Hematopoietic multipotent progenitor cell treated with erythropoietin and hydrocortisone succinate and interleukin-3 and kit ligand, for 17 days (in vitro differentiated cells): Measurements from ENCODE around the gene R3HDM1.
"Not testable (repeated sequence)": the region's sequence is repeated elsewhere in the genome, so short reads cannot be mapped to it uniquely, and the experiment has no call there.

ENCODE experiments used
- DNase-seq: peaks from one replicate; pipeline ENCODE4 v3.0.0-alpha.2; 2015; ENCODE audit warnings: low spot score

The R3HDM1 gene

DNA sequence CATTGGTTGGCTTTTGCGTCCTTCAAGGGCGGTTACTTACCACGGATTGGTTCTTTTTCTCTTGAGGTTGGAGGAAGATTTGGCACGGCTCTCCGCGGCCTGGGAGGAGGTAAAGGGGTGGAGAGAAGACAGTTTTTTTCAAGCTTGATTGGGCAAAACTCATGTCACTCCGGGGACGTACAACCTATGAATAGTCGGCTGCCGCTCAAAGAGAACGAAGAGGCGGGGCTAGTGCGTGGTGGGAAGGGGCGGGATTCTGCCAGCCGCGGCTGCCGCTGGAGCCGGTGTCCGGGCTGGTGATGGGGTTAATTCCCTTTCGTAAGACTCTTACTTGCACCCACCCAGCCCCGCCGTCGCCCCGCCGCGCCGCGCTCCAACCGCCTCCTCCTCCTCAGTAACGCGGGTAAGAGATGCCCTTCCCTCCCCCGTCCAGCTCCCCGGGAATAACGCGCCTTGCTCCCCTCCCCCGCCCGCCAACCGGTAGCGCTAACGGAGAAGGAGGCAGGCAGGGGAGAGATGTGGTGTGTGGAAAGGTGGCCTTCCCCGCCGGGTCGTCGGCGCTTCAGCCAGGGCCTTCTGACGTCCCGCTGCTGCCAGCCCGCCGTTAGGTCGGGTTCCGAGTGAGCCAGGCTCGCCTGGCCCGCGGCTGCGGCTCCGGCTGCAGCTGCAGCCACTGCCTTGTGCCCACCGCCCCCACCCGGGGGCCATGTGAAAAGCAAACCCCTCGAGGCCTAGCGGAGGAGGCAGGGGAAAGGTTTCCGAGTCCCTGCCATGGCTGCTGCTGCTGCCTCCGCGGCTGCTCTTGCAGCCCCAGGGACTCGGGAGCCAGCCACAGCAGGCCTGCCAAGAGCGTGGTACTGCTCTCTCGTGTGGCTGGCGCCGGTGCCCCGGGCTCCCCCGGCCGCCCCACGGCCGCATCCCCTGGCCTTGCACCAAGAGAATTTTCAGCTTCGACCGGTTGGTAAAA, at the start of gene R3HDM1:
Gene R3HDM1, plus strand, starts transcription at position 254 of the 967 bp plus-strand sequence. CDS start 73,362 bp downstream, outside the sequence.
- DNase-seq: peak; percentile 100

DNA sequence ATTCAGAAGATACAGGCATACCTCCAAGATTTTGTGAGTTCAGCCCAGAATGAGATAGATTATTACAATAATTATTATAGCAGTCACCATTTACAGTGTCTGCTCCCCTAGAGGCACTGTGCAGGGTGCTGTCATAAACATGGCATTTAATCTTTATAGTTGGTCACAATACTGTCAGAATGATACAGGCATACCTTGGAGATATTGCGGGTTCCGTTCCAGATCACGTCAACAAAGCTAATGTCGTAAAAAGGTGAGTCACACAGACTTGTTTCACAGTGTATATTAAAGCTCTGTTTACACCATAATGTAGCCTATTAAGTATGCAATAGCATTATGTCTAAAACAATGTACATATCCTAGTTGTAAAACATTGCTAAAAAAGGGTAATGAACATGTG, 45.8 kb upstream of the R3HDM1 start:
- no peak for DNase-seq

DNA sequence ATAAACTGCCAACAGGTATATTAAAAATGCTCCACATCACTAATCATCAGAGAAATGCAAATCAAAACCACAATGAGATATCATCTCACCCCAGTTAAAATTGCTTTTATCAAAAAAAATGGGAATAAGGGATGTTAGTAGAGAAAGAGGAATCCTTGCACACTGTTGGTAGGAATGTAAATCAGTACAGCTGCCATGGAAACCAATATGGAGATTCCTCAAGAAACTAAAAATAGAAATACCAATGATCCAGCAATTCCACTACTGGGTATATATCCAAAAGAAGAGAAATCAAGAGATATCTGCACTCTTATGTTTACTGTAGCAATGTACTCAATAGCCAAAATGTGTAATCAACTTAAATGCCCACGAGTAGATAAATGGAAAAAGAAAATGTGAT, 40.9 kb upstream of the R3HDM1 start:
- DNase-seq: no peak

DNA sequence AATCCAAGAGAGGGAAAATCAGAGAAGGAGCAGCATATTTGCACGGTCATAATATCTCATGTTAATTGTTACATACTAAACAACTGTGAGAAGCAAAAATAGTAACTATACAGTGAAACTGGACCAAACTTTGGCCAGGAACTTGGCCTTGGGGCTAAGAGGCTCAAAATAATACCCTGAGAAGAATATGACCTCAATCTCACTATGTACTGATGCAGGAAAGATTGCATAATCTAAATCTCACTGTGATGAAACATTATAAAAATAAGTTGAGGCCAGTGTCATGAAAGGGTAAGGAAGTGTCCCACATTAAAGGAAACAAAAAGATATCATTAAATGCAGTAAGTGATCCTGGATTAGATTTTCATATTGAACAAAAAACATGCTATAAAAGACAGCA, 36.8 kb upstream of the R3HDM1 start:
- DNase-seq: no peak

DNA sequence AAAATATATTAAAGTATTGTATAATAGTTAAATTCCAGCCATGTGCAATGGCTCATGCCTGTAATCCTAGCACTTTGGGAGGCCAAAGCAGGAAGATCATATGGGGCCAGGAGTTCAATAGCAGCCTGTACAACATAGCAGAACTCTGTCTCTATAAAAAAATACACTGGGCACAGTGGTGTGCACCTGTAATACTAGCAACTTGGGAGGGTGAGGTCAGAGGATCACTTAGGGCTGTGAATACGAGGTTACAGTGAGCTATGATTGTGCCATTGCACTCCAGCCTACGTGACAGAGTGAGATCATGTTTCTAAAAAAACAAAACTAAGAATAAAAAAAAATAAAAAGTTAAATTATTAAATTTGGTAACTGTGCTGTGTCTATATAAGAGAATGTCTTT, 36.4 kb upstream of the R3HDM1 start:
- no peak for DNase-seq

DNA sequence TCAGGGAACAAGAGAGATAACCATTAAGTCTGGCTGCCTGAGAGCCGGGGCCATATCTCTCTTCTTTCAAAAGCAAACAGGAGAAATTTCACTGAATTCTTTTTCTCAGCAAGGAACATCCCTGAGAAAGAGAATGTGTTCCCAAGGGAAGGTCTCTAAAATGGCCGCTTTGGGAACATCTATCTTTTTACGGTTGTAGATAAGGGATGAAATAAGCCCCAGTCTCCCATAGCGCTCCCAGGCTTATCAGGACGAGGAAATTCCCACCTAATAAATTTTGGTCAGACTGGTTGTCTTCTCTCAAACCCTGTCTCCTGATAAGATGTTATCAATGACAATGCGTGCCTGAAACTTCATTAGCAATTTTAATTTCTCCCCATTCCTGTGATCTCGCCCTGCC, 32.7 kb upstream of the R3HDM1 start:
- DNase-seq: not testable (repeated sequence)

DNA sequence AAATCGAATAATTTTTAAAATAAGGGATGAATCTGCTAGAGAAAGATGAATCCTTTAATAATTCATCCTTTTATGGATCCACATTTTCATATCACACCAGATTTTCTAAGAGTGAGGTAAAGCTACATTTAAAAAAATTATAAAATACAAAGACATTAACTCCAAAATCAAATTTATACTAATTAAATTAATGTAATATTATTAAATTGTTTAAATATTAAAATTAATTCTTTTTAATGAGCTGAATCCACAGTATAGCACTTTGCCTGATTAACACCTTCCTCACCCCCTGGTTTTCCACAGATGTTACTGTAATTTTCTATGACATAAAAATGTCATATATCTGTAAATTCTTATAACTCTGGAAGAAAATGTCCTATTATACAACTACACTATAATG, 26.5 kb upstream of the R3HDM1 start:
- no peak for DNase-seq

DNA sequence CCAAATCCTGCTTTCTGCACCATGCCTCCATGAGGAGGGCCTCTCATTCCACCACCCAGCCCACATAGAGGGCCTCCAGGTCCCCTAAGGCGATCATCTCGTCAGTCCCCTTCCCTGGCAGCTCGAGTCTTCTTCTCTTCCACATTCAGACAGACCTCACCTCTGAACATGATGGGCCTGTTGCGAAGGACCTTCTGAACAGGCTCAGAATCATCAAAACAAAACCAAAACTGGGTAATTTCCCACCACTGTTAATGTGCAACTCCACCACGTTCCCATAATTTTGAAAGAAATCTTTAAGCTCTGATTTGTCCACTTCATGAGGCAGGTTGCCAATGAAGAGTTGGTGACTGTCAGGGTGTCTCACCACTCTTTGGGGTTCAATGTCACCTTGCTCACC, 20.7 kb upstream of the R3HDM1 start:
- no peak for DNase-seq

DNA sequence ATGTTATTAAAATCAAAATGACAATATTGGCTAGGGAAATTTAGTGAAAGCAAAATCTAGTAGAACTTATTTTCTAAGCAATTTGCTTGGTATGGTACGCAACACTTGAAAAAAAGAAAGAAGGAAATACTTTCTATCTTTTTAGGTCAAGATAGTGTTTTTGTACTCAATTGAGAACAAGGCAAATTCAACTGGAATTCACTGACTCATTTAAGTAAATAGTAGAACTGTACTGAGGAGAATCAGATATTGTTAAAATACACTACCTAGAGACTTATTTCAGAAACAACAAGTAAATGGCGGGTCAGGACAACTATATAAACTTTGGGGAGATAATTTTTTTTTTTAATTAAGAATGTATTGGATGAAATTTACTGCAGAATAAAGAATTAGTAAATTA, 19.2 kb upstream of the R3HDM1 start:
- no peak for DNase-seq

DNA sequence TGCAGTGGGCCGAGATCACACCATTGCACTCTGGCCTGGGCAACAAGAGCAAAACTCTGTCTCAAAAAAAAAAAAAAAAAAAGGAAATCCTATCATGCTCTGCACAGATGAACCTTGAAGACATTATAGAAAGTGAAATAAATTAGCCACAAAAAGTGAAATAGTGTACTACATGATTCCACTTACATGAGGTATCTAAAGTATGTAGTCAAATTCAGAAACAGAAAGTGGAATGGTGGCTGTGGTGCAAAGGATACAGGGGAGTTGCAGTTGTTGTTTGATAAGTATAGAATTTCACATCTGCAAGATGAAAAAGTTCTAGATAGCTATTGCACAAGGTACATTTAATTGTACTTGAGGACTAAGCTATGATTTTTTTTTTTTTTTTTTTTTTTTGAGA, 5.5 kb upstream of the R3HDM1 start:
- DNase-seq: no peak

DNA sequence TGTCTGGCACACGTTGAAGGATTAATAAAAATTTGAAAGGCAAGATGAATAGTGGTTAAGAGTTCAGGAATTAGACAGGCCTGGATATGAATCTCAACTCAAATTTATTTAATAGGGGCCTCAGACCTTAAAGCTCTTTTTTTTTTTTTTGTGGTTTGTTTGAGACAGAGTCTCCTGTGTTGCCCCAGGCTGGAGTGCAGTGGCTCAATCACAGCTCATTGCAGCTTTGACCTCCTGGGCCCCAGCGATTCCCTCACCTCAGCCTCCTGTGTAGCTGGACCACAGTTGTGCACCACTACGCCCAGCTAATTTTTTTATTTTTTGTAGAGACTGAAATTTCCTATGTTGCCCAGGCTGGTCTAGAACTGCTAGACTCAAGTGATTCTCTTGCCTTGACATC, 3.3 kb upstream of the R3HDM1 start:
- no peak for DNase-seq

DNA sequence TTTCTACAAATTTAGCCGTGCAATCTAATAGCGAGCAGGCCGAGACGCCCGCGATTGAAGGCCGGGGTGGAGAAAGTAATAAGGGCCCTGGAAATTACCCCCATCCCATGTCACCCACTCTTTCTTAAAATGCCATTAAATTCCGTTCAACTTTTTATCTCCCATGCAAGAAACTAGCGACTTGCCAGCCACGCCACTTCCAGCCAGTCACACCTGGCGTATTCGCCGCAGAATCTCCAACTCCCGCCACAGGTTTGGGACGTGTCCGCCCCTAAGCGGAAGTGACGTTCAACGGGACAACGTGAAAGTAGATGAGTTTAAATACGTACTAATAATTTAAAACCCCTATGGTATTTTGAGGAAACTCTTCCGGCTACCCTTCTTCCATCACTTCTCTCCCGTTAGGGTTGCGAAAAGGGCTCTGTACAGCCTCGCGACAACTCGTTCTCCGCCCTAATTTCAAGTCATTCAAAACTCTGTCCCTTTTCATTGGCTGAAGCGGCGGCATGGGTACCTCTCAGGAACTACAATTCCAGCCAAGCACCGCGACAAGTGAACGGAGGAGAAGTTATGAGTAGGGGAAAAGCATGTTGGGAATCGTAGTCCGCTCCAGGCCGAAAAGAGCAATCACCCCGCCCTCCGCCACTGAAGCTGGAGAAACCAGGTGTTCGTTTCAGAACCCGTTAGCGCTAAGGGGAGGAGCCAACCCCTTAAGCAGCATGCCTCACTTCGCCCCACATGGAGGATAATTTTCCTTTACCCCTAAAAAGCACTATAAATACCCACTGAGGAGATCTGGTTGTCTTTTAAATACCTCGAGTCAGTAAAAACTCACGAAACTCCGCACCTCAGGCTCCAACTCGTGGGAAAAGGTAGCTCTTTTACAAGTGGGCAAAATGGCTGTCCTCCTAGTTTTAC, 712 bp upstream of the R3HDM1 start, which contains the start of gene ZRANB3:
Gene ZRANB3, minus strand, starts transcription at position 906 of the 918 bp plus-strand sequence.
- peak; percentile 90 for DNase-seq

DNA sequence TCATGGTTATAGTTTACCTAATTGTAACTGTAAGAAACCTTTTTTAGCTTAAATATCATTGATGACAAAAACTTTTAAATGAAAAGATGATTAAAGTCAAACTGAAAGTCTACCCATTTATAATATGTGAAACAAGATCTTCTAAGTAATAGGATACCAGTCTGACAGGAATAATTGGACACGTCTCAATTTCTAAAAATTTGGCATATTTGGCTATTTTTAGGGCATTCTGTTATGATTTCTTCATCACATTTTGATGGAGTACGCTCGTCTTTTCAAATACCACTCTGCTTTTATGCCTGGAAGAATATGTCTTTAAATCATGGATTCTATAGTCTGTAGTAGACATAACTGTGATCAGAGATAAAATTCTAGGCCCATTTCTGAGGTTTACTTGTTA, 1.3 kb downstream of the R3HDM1 start:
- DNase-seq: no peak

DNA sequence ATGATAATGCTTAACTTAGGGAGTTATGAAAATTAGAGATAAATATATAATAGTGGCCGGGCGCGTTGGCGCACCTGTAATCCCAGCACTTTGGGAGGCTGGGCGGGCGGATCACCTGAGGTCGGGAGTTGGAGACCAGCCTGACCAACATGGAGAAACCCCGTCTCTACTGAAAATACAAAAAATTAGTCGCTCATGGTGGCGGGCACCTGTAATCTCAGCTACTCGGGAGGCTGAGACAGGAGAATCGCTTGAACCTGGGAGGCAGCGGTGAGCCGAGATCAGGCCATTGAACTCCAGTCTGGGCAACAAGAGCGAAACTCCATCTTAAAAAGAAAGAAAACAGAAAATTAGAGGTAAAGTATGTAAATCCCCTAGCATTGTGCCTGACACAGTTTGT, 2.3 kb downstream of the R3HDM1 start:
- DNase-seq: not testable (repeated sequence)

DNA sequence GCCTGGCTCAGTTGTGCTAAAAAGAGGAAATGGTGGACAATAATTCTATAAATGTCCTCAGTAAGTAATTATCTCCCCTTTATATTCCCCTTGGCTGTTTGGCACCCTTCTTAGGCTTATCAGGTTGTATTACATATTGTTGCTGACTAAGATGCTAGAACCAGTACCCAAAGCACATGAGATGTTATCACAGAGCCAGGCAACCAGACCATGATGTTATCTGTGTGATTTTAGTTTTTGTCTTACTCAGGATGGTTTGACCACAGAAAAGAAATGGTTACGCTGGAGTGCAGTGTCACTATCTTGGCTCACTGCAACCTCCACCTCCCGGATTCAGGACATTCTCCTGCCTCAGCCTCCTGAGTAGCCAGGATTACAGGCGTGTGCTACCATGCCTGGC, 15.2 kb downstream of the R3HDM1 start:
- no peak for DNase-seq

DNA sequence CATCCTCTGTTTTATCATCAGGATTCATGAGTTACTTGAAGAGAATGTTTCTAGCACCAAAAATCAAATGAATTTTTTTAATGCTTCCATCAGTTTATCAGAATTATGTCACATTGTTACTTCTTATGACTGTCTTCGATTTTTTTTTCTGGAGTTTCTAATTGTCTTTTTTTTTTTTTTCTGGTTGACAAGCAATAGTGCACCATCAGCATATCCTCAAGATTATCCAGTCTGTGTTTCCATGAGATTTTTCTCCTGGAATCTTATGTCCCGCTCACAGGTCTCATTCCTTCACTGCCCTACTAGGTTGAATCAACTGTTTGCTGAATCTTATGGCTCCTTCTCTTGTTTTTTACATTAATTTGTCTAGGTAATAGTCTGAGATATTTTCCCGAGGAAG, 16.0 kb downstream of the R3HDM1 start:
- no peak for DNase-seq

DNA sequence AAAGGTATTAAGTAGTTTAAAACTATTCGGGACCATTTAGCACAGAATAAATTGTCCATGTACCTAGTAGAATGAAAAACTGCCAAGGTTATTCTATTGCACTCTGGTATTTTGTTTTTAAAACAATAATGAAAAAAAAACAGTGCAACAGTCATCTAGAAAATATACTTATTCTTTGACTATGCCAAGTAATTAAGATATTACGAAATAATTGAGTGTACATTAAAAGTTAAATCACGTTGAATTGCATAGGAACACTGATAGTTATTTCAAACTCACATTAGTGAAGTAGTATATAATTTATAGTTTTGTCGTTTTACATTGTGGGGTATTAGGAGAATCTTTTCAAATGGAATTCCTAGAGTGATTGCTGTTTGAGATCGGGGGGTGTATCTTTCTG, 20.1 kb downstream of the R3HDM1 start:
- no peak for DNase-seq

DNA sequence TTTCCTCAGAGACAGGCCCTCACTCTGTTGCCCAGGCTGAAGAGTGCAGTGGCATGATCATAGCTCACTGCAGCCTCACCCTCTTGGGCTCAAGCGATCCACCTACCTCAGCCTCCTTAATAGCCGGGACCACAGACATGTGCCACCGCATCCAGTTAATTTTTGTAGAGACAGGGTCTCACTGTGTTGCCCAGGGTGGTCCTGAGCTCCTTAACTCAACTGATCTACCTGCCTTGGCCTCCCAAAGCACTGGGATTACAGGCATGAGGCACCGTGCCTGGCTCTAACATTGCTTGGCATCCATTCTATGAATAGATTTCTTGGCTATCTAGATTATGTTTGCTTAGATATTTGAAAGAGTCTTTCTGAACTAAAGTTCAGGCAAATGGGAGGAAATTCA, 21.6 kb downstream of the R3HDM1 start:
- DNase-seq: no peak

DNA sequence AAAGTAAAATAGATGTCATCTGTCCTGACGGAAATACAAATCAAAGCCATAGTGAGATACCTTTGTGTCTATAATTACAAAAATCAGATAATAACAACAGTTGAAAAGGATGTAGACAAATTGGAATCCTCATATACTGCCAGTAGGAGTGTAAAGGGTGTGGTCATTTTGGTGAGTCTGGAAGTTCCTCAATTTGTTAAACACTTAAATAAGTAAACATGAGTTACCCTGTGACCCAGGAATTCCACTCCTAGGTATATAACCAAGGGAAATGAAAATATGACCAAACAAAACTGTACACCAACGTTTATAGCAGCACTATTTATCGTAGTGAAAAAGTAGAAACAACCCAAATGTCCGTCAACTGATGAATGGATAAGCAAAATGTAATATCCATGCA, 24.0 kb downstream of the R3HDM1 start:
- DNase-seq: no peak

DNA sequence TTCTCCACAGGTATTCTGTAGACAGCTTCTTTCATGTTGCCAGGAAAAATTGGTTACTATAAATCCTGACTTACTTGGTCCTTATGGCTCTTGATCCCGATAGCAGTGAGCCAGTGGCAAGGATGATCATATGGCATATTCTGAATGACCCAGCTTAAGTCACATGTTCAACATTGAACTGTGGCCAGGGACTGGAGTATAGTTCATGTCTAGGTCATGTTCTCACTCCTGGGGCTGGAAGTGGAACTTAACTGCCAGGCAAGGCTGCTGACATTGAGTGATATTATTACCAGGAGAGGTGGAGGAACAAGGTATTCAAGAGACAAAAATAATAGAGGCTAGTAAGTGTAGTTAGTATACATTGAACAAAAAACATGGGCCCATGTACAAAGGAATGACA, 26.2 kb downstream of the R3HDM1 start:
- DNase-seq: no peak

DNA sequence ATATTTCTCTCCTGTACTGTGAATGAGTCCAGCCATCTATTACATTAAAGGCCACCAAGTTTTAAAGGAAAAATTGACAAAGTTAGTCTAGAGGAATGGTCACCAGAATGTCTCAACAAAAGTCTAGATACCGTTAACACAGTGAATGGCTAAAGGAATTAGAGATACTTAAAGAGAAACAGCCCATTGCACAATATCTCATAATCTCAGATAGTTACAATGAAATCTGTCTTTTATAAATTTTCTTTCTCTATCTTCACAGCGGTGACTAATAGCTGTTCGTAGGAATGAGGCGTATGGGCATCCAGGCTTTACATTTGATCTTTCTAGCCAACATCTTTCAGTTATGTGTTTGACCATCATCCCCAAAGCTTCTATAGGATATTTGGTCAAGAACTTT, 30.6 kb downstream of the R3HDM1 start:
- DNase-seq: no peak

DNA sequence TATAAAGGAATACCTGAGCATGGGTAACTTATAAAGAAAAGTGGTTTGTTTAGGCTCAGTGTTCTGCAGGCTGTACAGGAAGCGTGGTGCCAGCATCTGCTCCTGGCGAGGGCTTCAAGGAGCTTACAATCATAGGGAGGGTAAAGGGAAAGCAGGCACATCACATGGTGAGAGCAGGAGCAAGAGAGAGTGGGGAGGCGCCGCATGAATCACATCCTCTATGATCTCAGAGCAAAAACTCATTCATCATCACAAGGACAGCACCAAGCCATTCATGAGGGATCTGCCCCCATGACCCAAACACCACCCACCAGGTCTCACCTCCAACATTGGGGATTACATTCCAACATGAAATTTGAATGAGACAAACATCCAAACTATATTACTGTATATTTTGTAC, 32.5 kb downstream of the R3HDM1 start:
- no peak for DNase-seq

DNA sequence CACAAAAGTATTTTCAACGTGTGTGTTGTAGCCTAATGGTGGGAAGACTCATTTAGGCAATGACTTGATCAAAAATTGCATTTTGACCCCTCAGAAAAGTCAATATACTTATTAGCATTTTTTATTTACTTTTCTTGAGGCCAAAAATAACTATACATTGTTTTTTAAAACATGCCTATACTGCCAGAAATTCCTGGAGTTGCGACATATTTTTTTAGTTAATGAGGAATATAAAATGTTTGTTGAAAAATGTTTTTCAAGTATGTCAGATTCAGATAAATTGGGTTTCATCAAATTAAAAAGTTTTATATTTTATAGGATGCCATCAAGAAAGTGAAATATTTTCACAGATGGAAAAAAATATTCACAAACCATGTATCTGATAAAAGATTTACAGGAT, 39.6 kb downstream of the R3HDM1 start:
- no peak for DNase-seq
